ENCODE data around the gene TPSD1.

TPSD1 gene

GRCh38 chr16:1258906-1259759, 3.3 kb downstream of the TPSD1 start:
- H3K36me3 ChIP-seq (ENCODE audit: control insufficient read depth, low read length) = no peaks in the 10 kb centered on the region
- H3K79me2 ChIP-seq (ENCODE audit: control insufficient read depth, low read length) = no peaks in the 10 kb centered on the region
- no peaks in the 10 kb centered on the region for H4K20me1 ChIP-seq (ENCODE audit: control insufficient read depth, insufficient read depth, low read depth, low read length)
- H3K27ac ChIP-seq (ENCODE audit: low read depth, low read length) = no peak overlapping the region
- TF ChIP-seq CTCF (IDR thresholded peaks at IDR 0.05; ENCODE audit: low read depth, low read length, poor library complexity, severe bottlenecking) (no peak), EZH2phosphoT487 (IDR thresholded peaks at IDR 0.05; ENCODE audit: borderline replicate concordance, low read length) (peak; percentile 38; the same call in 1 of the 2 replicates)
- peaks cover 5% of the 10 kb centered on the region; the same call in 1 of the 2 replicates for H3K27me3 ChIP-seq (ENCODE audit: control insufficient read depth, low read length)
- no peaks in the 10 kb centered on the region for H3K9me2 ChIP-seq (replicated peaks; ENCODE audit: control insufficient read depth, low read length)
- H3K4me2 ChIP-seq (ENCODE audit: low read length) = no peak overlapping the region
- H3K9me3 ChIP-seq (ENCODE audit: control insufficient read depth, insufficient read depth, low read length) = peaks cover 1% of the 10 kb centered on the region; the same call in 1 of the 2 replicates
- H3F3A ChIP-seq (ENCODE audit: control insufficient read depth, insufficient read depth) = no peaks in the 10 kb centered on the region
- no peaks in the 10 kb centered on the region for H3K4me1 ChIP-seq (ENCODE audit: control insufficient read depth, low read length)
- H3K4me3 ChIP-seq (ENCODE audit: low read length) = no peak overlapping the region

DNA sequence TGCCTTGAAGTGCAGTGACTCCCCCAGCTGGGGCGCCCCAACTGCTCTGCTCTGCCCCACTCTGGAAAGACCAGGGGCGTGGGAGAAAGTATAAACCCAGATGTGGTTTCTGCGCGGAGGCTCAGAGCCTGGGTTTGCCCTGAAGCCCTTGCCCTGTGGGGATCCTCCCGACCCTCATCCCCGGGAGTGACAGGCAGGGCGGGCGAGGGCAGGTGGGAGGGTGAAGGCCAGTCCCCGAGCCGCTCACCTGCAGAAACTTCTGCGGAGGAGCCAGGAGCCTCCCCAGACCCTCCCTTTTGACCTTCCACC, 3.8 kb downstream of the TPSD1 start:
- peaks cover 6% of the 10 kb centered on the region; the same call in 1 of the 2 replicates for H3K9me3 ChIP-seq (ENCODE audit: control insufficient read depth, insufficient read depth, low read length)
- no peak for TF ChIP-seq CTCF (IDR thresholded peaks at IDR 0.05; ENCODE audit: low read depth, low read length, poor library complexity, severe bottlenecking)
- no peak for TF ChIP-seq EZH2phosphoT487 (IDR thresholded peaks at IDR 0.05; ENCODE audit: borderline replicate concordance, low read length)
- H3K27me3 ChIP-seq (ENCODE audit: control insufficient read depth, low read length) = peaks cover 5% of the 10 kb centered on the region; the same call in 1 of the 2 replicates
- H3K4me2 ChIP-seq (ENCODE audit: low read length) = no peak overlapping the region
- H3K36me3 ChIP-seq (ENCODE audit: control insufficient read depth, low read length) = no peaks in the 10 kb centered on the region
- H3K9me2 ChIP-seq (replicated peaks; ENCODE audit: control insufficient read depth, low read length) = no peaks in the 10 kb centered on the region
- no peaks in the 10 kb centered on the region for H3K4me1 ChIP-seq (ENCODE audit: control insufficient read depth, low read length)
- no peak overlapping the region for H3K27ac ChIP-seq (ENCODE audit: low read depth, low read length)
- H4K20me1 ChIP-seq (ENCODE audit: control insufficient read depth, insufficient read depth, low read depth, low read length) = no peaks in the 10 kb centered on the region
- no peaks in the 10 kb centered on the region for H3K79me2 ChIP-seq (ENCODE audit: control insufficient read depth, low read length)
- H3F3A ChIP-seq (ENCODE audit: control insufficient read depth, insufficient read depth) = no peaks in the 10 kb centered on the region
- no peak overlapping the region for H3K4me3 ChIP-seq (ENCODE audit: low read length)

DNA sequence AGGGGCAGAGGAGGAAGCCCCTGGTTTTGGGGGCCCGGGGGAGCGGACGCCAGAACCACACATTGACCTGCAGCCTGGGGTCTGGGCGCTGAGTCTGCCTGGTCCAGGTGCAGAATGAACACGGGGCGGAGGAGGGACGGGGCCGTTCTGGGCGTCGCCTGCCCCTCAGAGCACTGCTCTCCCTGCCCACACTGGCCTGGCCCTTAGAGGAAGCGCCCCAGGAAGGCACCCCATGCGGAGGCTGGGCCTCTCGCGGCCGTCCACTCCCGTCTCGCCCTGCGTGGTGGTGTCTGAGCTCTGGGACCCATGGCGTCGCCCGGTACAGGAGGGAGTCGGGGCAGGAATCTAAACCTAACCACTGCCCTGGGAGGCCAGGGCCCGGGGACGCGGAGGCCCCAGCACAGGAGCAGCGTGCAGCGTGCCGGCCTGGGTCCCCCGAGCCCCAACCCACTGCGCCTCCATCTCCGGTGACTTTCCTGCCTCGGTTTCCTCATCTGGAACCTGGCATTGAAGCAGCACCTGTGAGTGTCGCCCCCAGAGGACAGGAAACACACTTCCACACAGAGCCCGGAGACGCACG, 4.3 kb downstream of the TPSD1 start:
- Histone ChIP-seq H4K20me1 (ENCODE audit: control insufficient read depth, insufficient read depth, low read depth, low read length) (no peaks in the 10 kb centered on the region), H3K4me2 (ENCODE audit: low read length) (no peak overlapping the region), H3K27ac (ENCODE audit: low read depth, low read length) (no peak overlapping the region), H3K27me3 (ENCODE audit: control insufficient read depth, low read length) (peaks cover 5% of the 10 kb centered on the region; the same call in 1 of the 2 replicates), H3K9me2 (replicated peaks; ENCODE audit: control insufficient read depth, low read length) (no peaks in the 10 kb centered on the region), H3K4me3 (ENCODE audit: low read length) (no peak overlapping the region), H3K36me3 (ENCODE audit: control insufficient read depth, low read length) (no peaks in the 10 kb centered on the region), H3K79me2 (ENCODE audit: control insufficient read depth, low read length) (no peaks in the 10 kb centered on the region), H3K9me3 (ENCODE audit: control insufficient read depth, insufficient read depth, low read length) (peaks cover 6% of the 10 kb centered on the region; the same call in 1 of the 2 replicates), H3K4me1 (ENCODE audit: control insufficient read depth, low read length) (no peaks in the 10 kb centered on the region), H3F3A (ENCODE audit: control insufficient read depth, insufficient read depth) (no peaks in the 10 kb centered on the region)
- TF ChIP-seq CTCF (IDR thresholded peaks at IDR 0.05; ENCODE audit: low read depth, low read length, poor library complexity, severe bottlenecking) = no peak
- TF ChIP-seq EZH2phosphoT487 (IDR thresholded peaks at IDR 0.05; ENCODE audit: borderline replicate concordance, low read length) = no peak

All from DOHH2 (cell line).